ENCODE results near the gene OSBPL10. TPM values are rescaled to one million over a fixed set of nuclear protein-coding genes. Genes with fewer than 3 reads are reported as not detected.
A peak's percentile ranks its signal among the peaks of the same experiment; 100 is the strongest.

OSBPL10 gene
- total and polyA plus RNA-seq, 2 donors (not counting 1 experiment from before 2014, with no cell fraction given) = 88.5 to 310 TPM

DNA sequence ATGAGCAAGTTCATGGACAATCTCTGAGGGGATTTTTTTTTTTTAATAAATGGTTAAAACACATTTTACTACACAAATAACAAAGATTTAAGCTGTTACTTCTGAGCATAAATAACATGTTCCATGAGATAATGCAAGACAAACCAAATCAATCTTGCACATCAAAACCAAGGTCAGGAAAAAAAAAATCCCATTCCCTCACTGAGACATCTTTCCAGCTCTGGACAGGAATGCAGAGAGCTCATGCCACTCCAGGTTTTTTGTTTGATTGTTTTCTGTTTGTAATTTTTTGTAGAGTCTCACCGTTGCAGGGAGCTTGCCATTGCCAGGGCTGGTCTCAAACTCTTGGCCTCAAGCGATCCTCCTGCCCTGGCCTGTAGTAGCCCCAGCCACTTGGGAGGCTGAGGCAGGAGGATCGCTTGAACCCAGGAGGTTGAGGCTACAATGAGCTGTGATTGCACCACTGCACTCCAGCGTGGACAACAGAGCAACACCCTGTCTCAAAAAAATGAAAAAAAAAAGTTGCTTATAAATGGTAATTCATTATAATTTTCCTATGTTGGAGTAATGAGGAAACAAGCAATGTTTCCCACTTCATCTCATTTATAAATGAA is 14.0 kb downstream of the OSBPL10 start:
- Histone ChIP-seq H2AFZ (ENCODE audit: insufficient read depth, low read depth, low read length, poor library complexity, severe bottlenecking) (no peak overlapping the region), H3K79me2 (ENCODE audit: control insufficient read depth, insufficient read depth, low read length) (peaks cover 91% of the 10 kb centered on the region), H3K36me3 (replicated peaks in 1 of 2; ENCODE audit: control extremely low read depth in 1 of 2, control insufficient read depth in 1 of 2, extremely low read depth in 1 of 2, insufficient read depth in 2 of 2, low read length in 1 of 2) (peaks cover 0 to 21% of the 10 kb centered on the region in 2 experiments), H3K27me3 (replicated peaks in 1 of 4; ENCODE audit: control extremely low read depth in 1 of 4, control insufficient read depth in 3 of 4, insufficient read depth in 4 of 4, low read length in 3 of 4) (no peaks in the 10 kb centered on the region), H4K20me1 (ENCODE audit: control insufficient read depth, insufficient read depth, low read length, poor library complexity, severe bottlenecking) (no peaks in the 10 kb centered on the region), H3K27ac (ENCODE audit: low read length in 2 of 2) (peak overlapping the region in 1 of 2 donors; percentile 68), H3K4me3 (ENCODE audit: control extremely low read depth in 1 of 5, extremely low read depth in 1 of 5, insufficient read depth in 1 of 5, low read depth in 2 of 5, low read length in 4 of 5) (no peak overlapping the region), H3K4me1 (ENCODE audit: control insufficient read depth in 2 of 2, insufficient read depth in 2 of 2, low read length in 2 of 2) (peaks cover 64 to 67% of the 10 kb centered on the region in 2 donors), H3K4me2 (replicated peaks; ENCODE audit: low read depth, low read length, poor library complexity, severe bottlenecking) (no peak overlapping the region), H3K9ac (ENCODE audit: low read length) (no peak overlapping the region), H3K9me3 (ENCODE audit: control extremely low read depth in 1 of 3, control insufficient read depth in 2 of 3, insufficient read depth in 1 of 3, low read length in 2 of 3) (peaks cover 0 to 1% (median 0%) of the 10 kb centered on the region in 3 donors)
- ChIA-PET CTCF (interaction anchor here (1.0 to 2.0 kb wide), 3 partner anchors 12 to 19 kb away, joined by 4 to 9 read pairs (median 5); no protein-coding TSS in a partner anchor), POLR2A (interaction anchor here (0.6 to 1.2 kb wide), 4 partner anchors 9 to 49 kb away, joined by 3 to 7 read pairs (median 3); no protein-coding TSS in a partner anchor)
- ATAC-seq (ENCODE audit: low read depth) (no peak), DNase-seq (no peak)
- Mint-ChIP-seq H3K4me1 (peaks cover 76% of the 10 kb centered on the region), H3K27me3 (no peaks in the 10 kb centered on the region), H3K9me3 (ENCODE audit: insufficient read depth) (no peaks in the 10 kb centered on the region), H3K4me3 (no peak overlapping the region), H3K27ac (peak overlapping the region; percentile 59)
- TF ChIP-seq, protein P1, sequence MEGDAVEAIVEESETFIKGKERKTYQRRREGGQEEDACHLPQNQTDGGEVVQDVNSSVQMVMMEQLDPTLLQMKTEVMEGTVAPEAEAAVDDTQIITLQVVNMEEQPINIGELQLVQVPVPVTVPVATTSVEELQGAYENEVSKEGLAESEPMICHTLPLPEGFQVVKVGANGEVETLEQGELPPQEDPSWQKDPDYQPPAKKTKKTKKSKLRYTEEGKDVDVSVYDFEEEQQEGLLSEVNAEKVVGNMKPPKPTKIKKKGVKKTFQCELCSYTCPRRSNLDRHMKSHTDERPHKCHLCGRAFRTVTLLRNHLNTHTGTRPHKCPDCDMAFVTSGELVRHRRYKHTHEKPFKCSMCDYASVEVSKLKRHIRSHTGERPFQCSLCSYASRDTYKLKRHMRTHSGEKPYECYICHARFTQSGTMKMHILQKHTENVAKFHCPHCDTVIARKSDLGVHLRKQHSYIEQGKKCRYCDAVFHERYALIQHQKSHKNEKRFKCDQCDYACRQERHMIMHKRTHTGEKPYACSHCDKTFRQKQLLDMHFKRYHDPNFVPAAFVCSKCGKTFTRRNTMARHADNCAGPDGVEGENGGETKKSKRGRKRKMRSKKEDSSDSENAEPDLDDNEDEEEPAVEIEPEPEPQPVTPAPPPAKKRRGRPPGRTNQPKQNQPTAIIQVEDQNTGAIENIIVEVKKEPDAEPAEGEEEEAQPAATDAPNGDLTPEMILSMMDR (IDR thresholded peaks at IDR 0.05) = no peak
- intact Hi-C loops (cut with micrococcal nuclease) = no loop called here
- 100% methylated on average over 2 of the region's 4 CpGs for WGBS (ENCODE audit: insufficient coverage)

DNA sequence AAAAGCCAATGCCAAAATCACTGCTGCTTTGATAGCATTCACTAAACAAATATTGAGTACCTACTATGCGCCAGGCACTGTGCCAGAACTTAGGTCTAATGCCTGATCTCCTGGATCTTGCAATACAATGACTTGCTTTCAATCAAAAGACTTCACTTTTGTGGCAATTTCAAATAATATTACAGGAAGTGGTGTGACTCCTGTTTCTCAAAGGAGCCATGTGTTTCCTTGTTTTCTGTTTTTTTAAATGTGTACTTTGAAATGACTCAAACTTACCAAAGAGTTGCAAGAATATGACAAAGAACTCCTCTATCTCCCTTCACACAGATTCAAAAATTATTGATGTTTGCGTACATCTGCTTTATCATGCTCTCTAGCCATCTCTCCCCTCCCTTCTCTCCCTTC is 18.3 kb downstream of the OSBPL10 start:
- Histone ChIP-seq H4K20me1 (ENCODE audit: control insufficient read depth, insufficient read depth, low read length, poor library complexity, severe bottlenecking) (no peaks in the 10 kb centered on the region), H3K4me1 (ENCODE audit: control insufficient read depth in 2 of 2, insufficient read depth in 2 of 2, low read length in 2 of 2) (peaks cover 69 to 75% of the 10 kb centered on the region in 2 donors), H3K79me2 (ENCODE audit: control insufficient read depth, insufficient read depth, low read length) (peaks cover 92% of the 10 kb centered on the region), H3K9ac (ENCODE audit: low read length) (peak overlapping the region; percentile 4), H3K4me3 (ENCODE audit: control extremely low read depth in 1 of 5, extremely low read depth in 1 of 5, insufficient read depth in 1 of 5, low read depth in 2 of 5, low read length in 4 of 5) (peak overlapping the region in 1 of 5 experiments; percentile 17), H3K36me3 (replicated peaks in 1 of 2; ENCODE audit: control extremely low read depth in 1 of 2, control insufficient read depth in 1 of 2, extremely low read depth in 1 of 2, insufficient read depth in 2 of 2, low read length in 1 of 2) (peaks cover 0 to 10% of the 10 kb centered on the region in 2 experiments), H3K27ac (ENCODE audit: low read length in 2 of 2) (peak overlapping the region; percentile 56 to 88), H2AFZ (ENCODE audit: insufficient read depth, low read depth, low read length, poor library complexity, severe bottlenecking) (peak overlapping the region; percentile 30), H3K27me3 (replicated peaks in 1 of 4; ENCODE audit: control extremely low read depth in 1 of 4, control insufficient read depth in 3 of 4, insufficient read depth in 4 of 4, low read length in 3 of 4) (no peaks in the 10 kb centered on the region), H3K9me3 (ENCODE audit: control extremely low read depth in 1 of 3, control insufficient read depth in 2 of 3, insufficient read depth in 1 of 3, low read length in 2 of 3) (peaks cover 0 to 4% (median 0%) of the 10 kb centered on the region in 3 donors), H3K4me2 (replicated peaks; ENCODE audit: low read depth, low read length, poor library complexity, severe bottlenecking) (peak overlapping the region; percentile 74)
- WGBS (ENCODE audit: insufficient coverage) = 30% methylated on average over 2 of the region's 2 CpGs
- intact Hi-C loops (cut with micrococcal nuclease) = no loop called here
- DNase-seq (no peak), ATAC-seq (ENCODE audit: low read depth) (no peak)
- peak overlapping the region; percentile 57 for H3K4me3 Mint-ChIP-seq
- H3K4me1 Mint-ChIP-seq = peaks cover 79% of the 10 kb centered on the region
- ChIA-PET POLR2A (interaction anchor here (0.6 kb wide), 1 partner anchor 17 kb away, joined by 4 read pairs; no protein-coding TSS in a partner anchor), CTCF (no interaction called here)
- no peaks in the 10 kb centered on the region for H3K9me3 Mint-ChIP-seq (ENCODE audit: insufficient read depth)
- no peak for TF ChIP-seq EZH2 (IDR thresholded peaks at IDR 0.05; ENCODE audit: borderline replicate concordance, insufficient read depth, low read depth, low read length, poor library complexity, severe bottlenecking)
- TF ChIP-seq, protein P1 (IDR thresholded peaks at IDR 0.05) = no peak
- H3K27ac Mint-ChIP-seq = peak overlapping the region; percentile 84
- no peaks in the 10 kb centered on the region for H3K27me3 Mint-ChIP-seq

Data from B cell (primary cell).